CD4-positive, alpha-beta memory T cell (primary cell): ENCODE data around the gene SETBP1. TPM values are rescaled to one million over a fixed set of nuclear protein-coding genes. Genes with fewer than 3 reads are reported as not detected.

Source experiments
- CTCF ChIA-PET: fragments of 350-600 bp; sonication (Branson Sonifier 250); formaldehyde crosslinking; loops from one replicate; lab custom pipeline; 2021; ENCODE audit warnings: inconsistent platforms; ENCODE audit not compliant: partially characterized antibody; lab: Charles Lee
- POLR2A ChIA-PET: fragments of 350-600 bp; sonication (Branson Sonifier 250); formaldehyde crosslinking; loops from one replicate; lab custom pipeline; 2021; ENCODE audit not compliant: partially characterized antibody; lab: Charles Lee
- DNase-seq, 5 donors: peaks; one replicate each; pipeline versions ENCODE4 v3.0.0 to v3.0.0-alpha.2; 2020 to 2022; ENCODE audit warnings: mixed read lengths in 1 of 5
- H3K27ac ChIP-seq: one replicate; pipeline ENCODE4 v1.7.0; 2013; ENCODE audit warnings: low read depth, low read length
- H3K27me3 ChIP-seq: 2 replicates; pipeline ENCODE4 v1.7.0; 2013; ENCODE audit warnings: mild to moderate bottlenecking, low read length, moderate library complexity; ENCODE audit not compliant: insufficient read depth
- H3K36me3 ChIP-seq: 2 replicates; pipeline ENCODE4 v1.7.0; 2013; ENCODE audit warnings: mild to moderate bottlenecking, low read length, moderate library complexity; ENCODE audit not compliant: insufficient read depth
- H3K4me1 ChIP-seq: 2 replicates; pipeline ENCODE4 v1.7.0; 2013; ENCODE audit warnings: mild to moderate bottlenecking, low read length, moderate library complexity; ENCODE audit not compliant: insufficient read depth
- H3K4me3 ChIP-seq, 2 donors: one replicate each; pipeline ENCODE4 v1.7.0; 2013; ENCODE audit warnings: low read length in 2 of 2, mild to moderate bottlenecking in 1 of 2
- H3K9me3 ChIP-seq, 2 donors: one replicate each; pipeline ENCODE4 v1.7.0; 2013; ENCODE audit warnings: low read length in 2 of 2, control low read depth in 1 of 2; ENCODE audit not compliant: control insufficient read depth in 1 of 2
- H3K27ac Mint-ChIP-seq, 7 donors: one replicate each; pipeline ENCODE4 v1.8.0; 2020 to 2021; ENCODE audit warnings: mixed read lengths in 7 of 7, mild to moderate bottlenecking in 6 of 7, inconsistent platforms in 3 of 7, moderate library complexity in 3 of 7
- H3K27me3 Mint-ChIP-seq, 2 donors: one replicate each; pipeline ENCODE4 v1.8.0; 2020 to 2021; ENCODE audit warnings: mixed read lengths in 2 of 2
- H3K36me3 Mint-ChIP-seq, 2 donors: one replicate each; pipeline ENCODE4 v1.8.0; 2020 to 2021; ENCODE audit warnings: mixed read lengths in 2 of 2, inconsistent platforms in 1 of 2, mild to moderate bottlenecking in 1 of 2
- H3K4me1 Mint-ChIP-seq, 4 donors: one replicate each; pipeline ENCODE4 v1.8.0; 2020 to 2021; ENCODE audit warnings: mixed read lengths in 4 of 4, mild to moderate bottlenecking in 1 of 4
- H3K4me3 Mint-ChIP-seq, 8 donors: one replicate each; pipeline ENCODE4 v1.8.0; 2020 to 2021; ENCODE audit warnings: mixed read lengths in 8 of 8, mild to moderate bottlenecking in 7 of 8, moderate library complexity in 6 of 8, inconsistent platforms in 3 of 8
- H3K9me3 Mint-ChIP-seq, 8 donors: one replicate each; pipeline ENCODE4 v1.8.0; 2020 to 2021; ENCODE audit warnings: mixed read lengths in 8 of 8, mild to moderate bottlenecking in 5 of 8, inconsistent platforms in 3 of 8, moderate library complexity in 1 of 8
- intact Hi-C: fragments of 100-400 bp; cut with micrococcal nuclease; formaldehyde crosslinking; loops from one replicate; pipeline ENCODE4 v1.15.1; 2023
- polyA plus RNA-seq, 2 donors: library from polyadenylated mRNA; unstranded; fragments of 300-500 nt; fragmentation: Illumina TruSeq; gene quantifications; one replicate each; pipeline ENCODE4 v1.2.3, GENCODE V29; 2021
- total RNA-seq, 2 experiments: library from RNA; stranded (reverse); gene quantifications; one replicate each; pipeline ENCODE4 v1.2.3, GENCODE V29; 2021

SETBP1 gene
- total and polyA plus RNA-seq, 4 experiments from 2014 or later, result 0.03 to 0.21 (median 0.09) TPM; not detected in 1

DNA sequence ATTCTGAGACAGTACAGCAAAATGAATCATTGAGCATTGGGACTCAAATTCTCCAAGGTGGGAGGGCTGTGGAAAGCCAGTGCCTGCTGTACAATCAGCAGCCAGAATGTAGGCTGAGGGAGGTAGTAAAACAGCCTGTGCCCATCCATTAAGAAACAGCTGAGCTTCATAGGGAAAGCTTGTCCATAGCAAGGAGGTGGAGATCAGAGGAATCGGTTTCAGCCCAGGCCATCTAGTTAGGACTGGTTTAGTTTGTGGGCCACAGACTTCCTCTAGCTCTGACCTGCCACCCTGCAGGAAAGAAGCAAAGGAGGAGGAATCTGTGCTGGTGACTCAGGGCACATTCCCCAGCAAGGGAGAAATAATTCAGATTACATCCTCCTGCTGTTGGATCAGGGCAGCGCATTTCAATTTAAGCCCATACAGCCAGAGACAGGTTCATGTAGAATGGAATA is 333.4 kb downstream of the SETBP1 start:
- Mint-ChIP-seq H3K27me3 (peaks cover 0 to 5% of the 10 kb centered on the region in 2 donors), H3K4me1 (peaks cover 2 to 12% (median 5%) of the 10 kb centered on the region in 4 donors), H3K9me3 (no peaks in the 10 kb centered on the region), H3K36me3 (no peaks in the 10 kb centered on the region), H3K27ac (no peak overlapping the region), H3K4me3 (no peak overlapping the region)
- CTCF ChIA-PET, result no interaction called here
- POLR2A ChIA-PET, result no interaction called here
- peaks cover 1% of the 10 kb centered on the region for H3K4me1 ChIP-seq
- no peaks in the 10 kb centered on the region for H3K27me3 ChIP-seq
- no peak overlapping the region for H3K27ac ChIP-seq
- intact Hi-C loops, result no loop called here
- H3K9me3 ChIP-seq, result no peaks in the 10 kb centered on the region
- H3K36me3 ChIP-seq, result no peaks in the 10 kb centered on the region
- H3K4me3 ChIP-seq, result no peak overlapping the region
- no peak for DNase-seq

- ChIA-PET POLR2A (no interaction called here), CTCF (no interaction called here)
- Mint-ChIP-seq H3K4me3 (no peak overlapping the region), H3K4me1 (no peaks in the 10 kb centered on the region), H3K27ac (no peak overlapping the region), H3K36me3 (no peaks in the 10 kb centered on the region), H3K9me3 (no peaks in the 10 kb centered on the region), H3K27me3 (peaks cover 0 to 5% of the 10 kb centered on the region in 2 donors)
- H3K9me3 ChIP-seq, result no peaks in the 10 kb centered on the region
- intact Hi-C loops, result no loop called here
- no peaks in the 10 kb centered on the region for H3K27me3 ChIP-seq
- DNase-seq, result no peak
- H3K4me3 ChIP-seq, result no peak overlapping the region
- H3K36me3 ChIP-seq, result no peaks in the 10 kb centered on the region
- no peaks in the 10 kb centered on the region for H3K4me1 ChIP-seq
- H3K27ac ChIP-seq, result no peak overlapping the region
Measured at GRCh38 chr18:45015788-45016128, 335.1 kb downstream of the SETBP1 start.

GRCh38 chr18:45019469-45019868 is 338.8 kb downstream of the SETBP1 start:
- Mint-ChIP-seq H3K27ac (no peak overlapping the region), H3K9me3 (no peaks in the 10 kb centered on the region), H3K27me3 (peaks cover 0 to 5% of the 10 kb centered on the region in 2 donors), H3K36me3 (no peaks in the 10 kb centered on the region), H3K4me1 (no peaks in the 10 kb centered on the region), H3K4me3 (no peak overlapping the region)
- no peaks in the 10 kb centered on the region for H3K27me3 ChIP-seq
- H3K9me3 ChIP-seq, result no peaks in the 10 kb centered on the region
- H3K36me3 ChIP-seq, result no peaks in the 10 kb centered on the region
- ChIA-PET POLR2A (no interaction called here), CTCF (no interaction called here)
- H3K4me1 ChIP-seq, result no peaks in the 10 kb centered on the region
- H3K27ac ChIP-seq, result no peak overlapping the region
- intact Hi-C loops, result no loop called here
- H3K4me3 ChIP-seq, result no peak overlapping the region
- DNase-seq, result no peak

- Mint-ChIP-seq H3K36me3 (no peaks in the 10 kb centered on the region), H3K9me3 (no peaks in the 10 kb centered on the region), H3K27ac (no peak overlapping the region), H3K4me1 (no peaks in the 10 kb centered on the region), H3K4me3 (no peak overlapping the region), H3K27me3 (no peaks in the 10 kb centered on the region)
- H3K36me3 ChIP-seq, result no peaks in the 10 kb centered on the region
- POLR2A ChIA-PET, result no interaction called here
- no peaks in the 10 kb centered on the region for H3K9me3 ChIP-seq
- H3K27ac ChIP-seq, result no peak overlapping the region
- intact Hi-C loops, result no loop called here
- CTCF ChIA-PET, result no interaction called here
- H3K4me3 ChIP-seq, result no peak overlapping the region
- no peaks in the 10 kb centered on the region for H3K27me3 ChIP-seq
- DNase-seq, result no peak
- H3K4me1 ChIP-seq, result no peaks in the 10 kb centered on the region
Measured at GRCh38 chr18:45023519-45023918, 342.8 kb downstream of the SETBP1 start.

DNA sequence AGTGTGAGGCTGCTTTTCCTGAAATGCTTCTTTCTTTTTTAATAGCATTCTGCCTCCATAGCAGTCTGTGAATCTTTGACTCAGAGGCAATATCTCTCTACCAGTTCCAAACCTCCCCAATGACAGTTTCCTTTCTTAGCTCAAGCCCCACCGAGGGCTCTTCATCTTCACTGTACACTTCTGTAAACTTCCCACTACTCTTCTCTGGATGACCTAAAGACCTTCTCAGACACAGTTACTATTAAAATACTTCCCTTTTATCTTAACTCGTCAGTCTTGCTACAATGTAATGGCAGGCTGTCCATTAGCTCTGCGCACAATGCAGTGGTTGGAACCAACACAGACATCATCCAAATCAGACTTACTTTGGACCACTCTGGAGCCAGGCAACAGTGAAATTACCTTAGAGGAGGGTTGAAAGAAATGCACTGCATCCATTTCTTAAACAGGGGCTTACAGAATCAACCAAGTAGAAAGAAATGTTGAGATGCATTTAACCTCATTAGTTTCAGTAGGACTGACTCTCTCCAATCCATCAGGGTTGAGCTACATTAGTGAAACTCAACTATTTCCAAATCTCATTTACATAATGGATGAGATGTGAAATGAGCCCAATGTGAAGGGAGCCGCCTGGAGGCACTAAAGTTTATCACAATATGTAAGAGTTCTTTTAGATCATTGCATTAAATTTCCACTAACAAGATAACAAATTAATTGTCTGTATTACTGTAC is 343.8 kb downstream of the SETBP1 start:
- no peaks in the 10 kb centered on the region for H3K36me3 Mint-ChIP-seq
- no peaks in the 10 kb centered on the region for H3K27me3 Mint-ChIP-seq
- H3K4me1 Mint-ChIP-seq, result no peaks in the 10 kb centered on the region

GRCh38 chr18:45025089-45025450 is 344.4 kb downstream of the SETBP1 start:
- Histone ChIP-seq H3K27ac (no peak overlapping the region), H3K27me3 (no peaks in the 10 kb centered on the region), H3K9me3 (no peaks in the 10 kb centered on the region), H3K4me1 (no peaks in the 10 kb centered on the region), H3K36me3 (no peaks in the 10 kb centered on the region), H3K4me3 (no peak overlapping the region)
- Mint-ChIP-seq H3K4me3 (no peak overlapping the region), H3K36me3 (no peaks in the 10 kb centered on the region), H3K27ac (no peak overlapping the region), H3K27me3 (no peaks in the 10 kb centered on the region), H3K9me3 (peaks cover 0 to 2% (median 0%) of the 10 kb centered on the region in 8 donors), H3K4me1 (no peaks in the 10 kb centered on the region)
- ChIA-PET CTCF (interaction anchor here (0.8 kb wide), 1 partner anchor 346 kb away, joined by 4 read pairs; no protein-coding TSS in a partner anchor), POLR2A (no interaction called here)
- intact Hi-C loops, result no loop called here
- DNase-seq, result no peak

More for the DNA sequence above, 343.8 kb downstream of the SETBP1 start:
- no peak overlapping the region for H3K4me3 ChIP-seq
- Mint-ChIP-seq H3K27ac (no peak overlapping the region), H3K9me3 (peaks cover 0 to 2% (median 0%) of the 10 kb centered on the region in 8 donors), H3K4me3 (no peak overlapping the region)
- intact Hi-C loops, result no loop called here
- no peaks in the 10 kb centered on the region for H3K9me3 ChIP-seq
- no peaks in the 10 kb centered on the region for H3K27me3 ChIP-seq
- no peak overlapping the region for H3K27ac ChIP-seq
- CTCF ChIA-PET, result no interaction called here
- H3K4me1 ChIP-seq, result no peaks in the 10 kb centered on the region
- DNase-seq, result no peak
- no peaks in the 10 kb centered on the region for H3K36me3 ChIP-seq
- POLR2A ChIA-PET, result no interaction called here

DNA sequence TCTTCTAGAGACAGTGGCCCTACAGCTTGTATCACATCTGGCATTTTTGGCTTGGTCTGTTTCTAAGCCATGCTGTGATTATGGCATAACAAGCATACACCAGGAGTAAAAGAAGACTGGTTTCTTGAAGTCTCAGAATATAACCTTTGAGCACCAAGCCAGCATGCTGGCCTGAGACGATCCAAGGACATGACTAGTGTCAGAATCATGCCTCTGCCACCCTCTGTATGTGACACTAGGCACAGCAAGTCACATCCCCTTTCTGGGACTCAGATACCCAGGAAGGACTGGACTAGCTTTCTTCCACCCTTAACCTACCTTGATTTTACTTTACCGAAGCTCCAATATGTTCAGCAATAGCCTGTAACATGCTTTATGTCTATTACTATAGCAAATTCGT is 345.5 kb downstream of the SETBP1 start:
- intact Hi-C loops, result no loop called here
- CTCF ChIA-PET, result no interaction called here

More for the DNA sequence above, 345.5 kb downstream of the SETBP1 start:
- Histone ChIP-seq H3K9me3 (no peaks in the 10 kb centered on the region), H3K4me3 (no peak overlapping the region), H3K27ac (no peak overlapping the region), H3K36me3 (no peaks in the 10 kb centered on the region), H3K4me1 (no peaks in the 10 kb centered on the region), H3K27me3 (no peaks in the 10 kb centered on the region)
- no peak overlapping the region for H3K27ac Mint-ChIP-seq
- H3K27me3 Mint-ChIP-seq, result no peaks in the 10 kb centered on the region
- POLR2A ChIA-PET, result no interaction called here
- H3K4me3 Mint-ChIP-seq, result no peak overlapping the region
- peaks cover 0 to 2% (median 0%) of the 10 kb centered on the region in 8 donors for H3K9me3 Mint-ChIP-seq
- no peak for DNase-seq
- no peaks in the 10 kb centered on the region for H3K4me1 Mint-ChIP-seq
- no peaks in the 10 kb centered on the region for H3K36me3 Mint-ChIP-seq
